GM21515 (cell line): ENCODE measurements around the gene HNRNPL.
"Not testable (repeated sequence)": the region's sequence is repeated elsewhere in the genome, so short reads cannot be mapped to it uniquely, and the experiment has no call there.

ENCODE experiments used
- ATAC-seq: cut with Tn5 transposase; IDR thresholded peaks from one replicate; pipeline ENCODE4 v1.9.1; 2021; ENCODE audit not compliant: unreplicated experiment

Gene HNRNPL

DNA sequence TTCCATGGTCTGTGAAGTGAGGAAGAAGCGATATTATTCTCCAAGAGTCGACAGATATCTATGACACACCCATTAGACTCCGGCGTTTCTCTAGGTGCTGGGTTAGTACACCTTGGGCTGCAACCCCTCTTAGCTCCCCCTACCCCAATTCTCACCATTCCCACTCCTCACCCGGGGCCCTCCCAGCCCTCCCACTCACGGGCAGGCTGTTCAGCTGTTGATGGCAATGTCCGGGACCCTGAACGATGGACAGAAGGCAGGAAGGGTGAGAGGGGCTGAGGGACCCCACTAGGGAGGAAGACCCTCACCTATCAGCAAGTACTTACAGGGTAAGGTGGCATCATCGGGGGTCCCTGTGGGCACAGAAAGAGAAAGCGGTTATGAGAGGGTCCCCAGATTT lies 46.2 kb downstream of the HNRNPL start:
- no peak for ATAC-seq

DNA sequence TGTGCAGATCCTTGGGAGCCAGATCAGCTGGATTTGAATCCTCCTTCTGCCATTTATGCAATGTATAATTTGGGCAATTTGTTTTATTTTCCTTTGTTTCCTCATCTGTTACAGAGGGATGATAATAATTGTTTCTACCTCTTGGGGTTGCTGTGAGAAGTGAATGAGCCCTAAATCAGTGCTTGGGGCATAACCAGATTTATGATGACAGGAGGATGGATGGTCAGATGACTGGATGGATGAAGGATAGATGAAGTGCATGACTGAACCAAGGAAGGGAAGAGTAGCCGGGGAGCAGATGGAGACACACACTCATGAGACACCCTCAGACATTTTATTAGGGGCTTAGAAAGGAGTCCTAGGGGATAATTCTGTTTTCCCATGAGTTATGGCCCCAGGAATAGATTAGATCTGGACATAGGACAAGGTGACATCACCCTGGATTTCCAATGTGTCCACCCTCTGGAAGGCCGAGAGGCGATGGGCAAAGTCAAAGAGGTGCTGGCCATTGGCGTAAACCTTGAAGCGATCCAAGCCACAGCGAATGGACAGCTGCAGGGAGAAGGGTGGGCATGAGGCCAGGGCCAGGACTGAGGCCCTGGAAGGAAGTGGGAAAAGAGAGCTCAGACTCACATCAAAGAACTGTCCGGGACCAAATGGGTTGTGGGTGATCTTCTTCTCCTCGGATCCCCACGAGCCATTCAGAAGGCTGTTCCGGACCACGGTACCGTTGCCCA lies 48.3 kb downstream of the HNRNPL start:
- ATAC-seq = no peak

DNA sequence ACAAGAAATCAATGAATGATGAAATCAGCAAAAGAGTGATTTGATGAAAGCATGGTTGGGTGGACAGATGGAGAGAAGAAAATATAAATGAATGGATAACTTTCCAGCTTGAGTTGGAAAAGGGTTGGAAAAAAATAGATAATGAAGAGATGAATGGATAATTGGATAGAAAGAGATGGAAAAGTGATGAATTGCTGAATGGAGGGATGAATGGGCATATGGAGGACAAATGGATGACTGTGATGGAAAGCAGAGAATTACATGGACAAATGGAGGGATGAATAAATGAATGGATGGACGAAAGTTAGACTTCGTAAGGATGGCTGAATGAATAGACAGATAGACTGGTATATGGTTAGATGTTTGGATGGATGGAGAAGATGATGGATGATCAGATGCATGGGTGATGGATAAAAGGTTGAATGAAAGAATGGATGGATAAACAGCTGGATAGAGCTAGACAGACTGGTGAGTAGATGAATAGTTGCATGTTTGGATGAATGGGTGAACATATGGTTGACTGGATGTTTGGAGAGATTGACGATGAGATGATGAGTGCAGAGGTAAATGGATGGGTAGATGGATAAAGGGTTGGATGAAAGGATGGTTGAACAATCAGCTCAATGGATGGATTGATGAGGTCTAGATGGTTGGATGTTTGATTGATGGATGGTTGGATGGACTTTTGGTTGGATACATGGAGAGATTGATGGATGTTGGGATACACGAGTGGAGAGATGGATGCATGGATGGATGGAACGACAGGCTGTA lies 49.0 kb downstream of the HNRNPL start:
- no peak for ATAC-seq

DNA sequence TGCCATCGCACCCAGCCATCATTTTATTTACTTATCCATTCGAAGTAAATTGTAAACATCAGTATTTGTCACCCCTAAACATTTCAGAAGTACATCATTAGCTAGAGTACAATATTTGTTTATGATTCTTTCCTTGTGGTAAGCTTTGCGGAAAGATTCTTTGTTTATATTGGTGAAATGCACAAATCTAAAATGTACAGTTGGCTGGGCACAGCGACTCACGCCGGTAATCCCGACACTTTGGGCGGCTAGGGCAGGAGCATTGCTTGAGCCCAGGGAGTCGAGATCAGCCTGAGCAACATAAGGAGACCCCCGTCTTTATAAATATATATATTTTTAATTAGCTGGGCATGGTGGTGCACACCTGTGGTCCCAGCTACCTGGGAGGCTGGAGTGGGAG lies 50.7 kb downstream of the HNRNPL start:
- ATAC-seq = no peak

DNA sequence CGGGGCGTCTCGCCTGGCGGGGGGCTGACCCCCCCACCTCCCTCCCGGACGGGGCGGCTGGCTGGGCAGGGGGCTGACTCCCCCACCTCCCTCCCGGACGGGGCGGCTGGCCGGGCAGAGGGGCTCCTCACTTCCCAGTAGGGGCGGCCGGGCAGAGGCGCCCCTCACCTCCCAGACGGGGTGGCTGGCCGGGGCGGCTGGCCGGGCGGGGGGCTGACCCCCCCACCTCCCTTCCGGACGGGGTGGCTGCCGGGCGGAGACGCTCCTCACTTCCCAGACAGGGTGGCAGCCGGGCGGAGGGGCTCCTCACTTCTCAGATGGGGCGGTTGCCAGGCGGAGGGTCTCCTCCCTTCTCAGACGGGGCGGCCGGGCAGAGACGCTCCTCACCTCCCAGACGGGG lies 52.0 kb downstream of the HNRNPL start:
- not testable (repeated sequence) for ATAC-seq

DNA sequence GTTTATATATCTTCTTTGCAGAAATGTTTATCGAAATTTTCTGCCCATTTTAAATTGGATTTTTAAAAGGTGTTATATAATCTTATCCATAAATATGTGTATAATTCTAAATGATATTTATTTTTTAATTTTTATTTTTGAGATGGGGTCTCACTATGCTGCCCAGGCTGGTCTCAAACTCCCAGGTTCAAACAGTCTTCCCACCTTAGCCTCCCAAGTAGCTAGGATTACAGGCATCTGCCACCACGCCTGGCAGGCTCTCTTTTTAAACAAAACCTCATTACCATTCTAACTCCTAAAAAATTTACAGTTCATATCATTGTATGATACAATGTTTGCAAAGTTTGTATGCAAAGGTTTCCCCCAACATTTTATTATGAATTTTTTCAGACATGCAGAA lies 53.6 kb downstream of the HNRNPL start:
- ATAC-seq = no peak

DNA sequence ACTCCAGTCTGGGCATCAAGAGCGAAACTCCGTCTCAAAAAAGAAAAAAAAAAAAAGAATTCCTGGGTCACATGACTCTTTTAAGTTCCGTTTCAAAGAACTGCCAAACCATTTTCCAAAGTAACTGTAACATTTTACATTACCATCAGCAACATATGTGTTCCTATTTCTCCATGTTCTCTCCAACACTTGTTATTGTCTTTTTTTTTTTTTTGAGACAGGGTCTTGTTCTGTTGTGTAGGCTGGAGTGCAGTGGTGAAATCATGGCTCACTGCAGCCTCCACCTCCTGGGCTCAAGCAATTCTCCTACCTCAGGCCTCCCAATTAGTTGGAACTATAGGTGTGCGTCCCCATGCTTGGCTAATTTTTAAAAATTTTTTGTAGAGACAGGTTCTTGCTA lies 54.2 kb downstream of the HNRNPL start:
- ATAC-seq = no peak

DNA sequence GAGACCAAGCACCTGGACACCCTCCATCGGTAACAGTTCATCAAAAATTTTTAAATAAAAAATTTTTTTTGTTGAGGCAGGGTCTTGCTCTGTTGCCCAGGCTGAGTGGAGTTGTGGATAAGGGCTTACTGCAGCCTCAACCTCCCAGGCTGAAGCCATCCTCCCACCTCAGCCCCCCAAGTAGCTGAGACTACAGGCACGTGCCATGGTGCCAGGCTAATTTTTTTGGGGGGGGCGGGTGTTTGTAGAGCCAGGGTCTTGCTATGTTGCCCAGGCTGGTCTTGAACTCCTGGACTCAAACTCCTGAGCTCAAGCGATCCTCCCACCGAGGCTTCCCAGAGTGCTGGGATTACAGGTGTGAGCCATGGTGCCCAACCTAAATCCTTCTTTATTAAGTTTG lies 56.1 kb downstream of the HNRNPL start:
- no peak for ATAC-seq

DNA sequence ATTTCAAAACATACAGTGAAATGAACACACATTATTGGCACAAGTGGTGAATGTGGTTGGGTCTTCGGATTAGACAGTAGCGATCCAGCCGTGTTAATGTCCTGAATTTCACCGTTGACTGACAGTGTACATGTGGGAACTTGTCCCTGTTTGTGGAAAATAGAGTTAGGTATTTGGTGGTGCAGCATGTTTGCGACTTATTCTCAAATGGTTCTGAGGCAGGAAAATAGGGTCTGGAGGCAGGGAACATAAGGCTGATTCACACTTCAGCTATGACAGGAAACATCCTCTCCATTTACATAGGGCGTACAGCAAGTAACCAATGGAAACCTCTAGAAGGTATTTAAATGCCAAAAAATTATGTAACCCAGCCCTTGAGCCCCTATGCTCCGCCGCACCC lies 56.6 kb downstream of the HNRNPL start:
- ATAC-seq = no peak

DNA sequence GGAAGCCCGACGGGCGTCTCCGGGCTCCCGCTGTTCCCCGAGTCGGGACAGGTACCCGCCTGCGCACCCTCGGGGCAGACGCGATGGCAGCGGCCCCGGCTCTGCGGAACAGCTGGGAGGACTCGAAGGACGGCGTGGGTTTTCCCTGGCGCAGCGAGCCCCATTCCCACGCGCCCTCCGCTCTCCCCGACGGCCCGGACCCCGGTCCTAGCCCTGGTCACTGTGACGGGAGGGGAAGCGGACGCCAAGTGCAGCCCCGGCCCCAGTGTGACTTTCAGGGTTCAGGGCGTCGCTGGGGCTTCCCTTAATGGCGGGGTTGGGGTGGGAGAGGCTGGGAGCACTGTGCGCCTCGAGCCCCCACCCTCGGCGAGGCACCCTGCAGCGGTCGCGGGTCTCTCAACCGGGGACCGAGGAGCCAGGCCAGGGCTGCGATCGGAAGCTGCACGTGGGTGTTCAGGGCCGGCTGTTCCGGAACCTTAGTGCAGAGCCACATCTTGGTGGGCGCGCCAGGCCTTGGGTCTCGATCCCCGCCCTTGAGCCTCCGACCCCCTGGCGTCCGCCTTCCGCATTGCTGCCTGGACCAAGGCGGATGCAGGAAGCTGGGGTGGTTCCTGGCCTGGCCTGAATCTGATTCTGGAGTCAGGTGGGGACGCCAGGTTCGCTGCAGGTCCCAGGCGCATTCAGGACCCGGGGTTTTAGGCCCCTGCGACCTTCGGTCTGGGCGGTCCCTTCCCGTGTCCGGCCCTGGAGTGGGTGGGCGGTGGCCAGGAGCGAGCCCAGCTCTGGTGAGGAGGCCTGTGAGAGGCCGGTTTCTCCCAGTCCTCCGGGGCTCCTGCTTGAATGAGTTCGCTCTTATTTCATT lies 57.3 kb downstream of the HNRNPL start:
- no peak for ATAC-seq

DNA sequence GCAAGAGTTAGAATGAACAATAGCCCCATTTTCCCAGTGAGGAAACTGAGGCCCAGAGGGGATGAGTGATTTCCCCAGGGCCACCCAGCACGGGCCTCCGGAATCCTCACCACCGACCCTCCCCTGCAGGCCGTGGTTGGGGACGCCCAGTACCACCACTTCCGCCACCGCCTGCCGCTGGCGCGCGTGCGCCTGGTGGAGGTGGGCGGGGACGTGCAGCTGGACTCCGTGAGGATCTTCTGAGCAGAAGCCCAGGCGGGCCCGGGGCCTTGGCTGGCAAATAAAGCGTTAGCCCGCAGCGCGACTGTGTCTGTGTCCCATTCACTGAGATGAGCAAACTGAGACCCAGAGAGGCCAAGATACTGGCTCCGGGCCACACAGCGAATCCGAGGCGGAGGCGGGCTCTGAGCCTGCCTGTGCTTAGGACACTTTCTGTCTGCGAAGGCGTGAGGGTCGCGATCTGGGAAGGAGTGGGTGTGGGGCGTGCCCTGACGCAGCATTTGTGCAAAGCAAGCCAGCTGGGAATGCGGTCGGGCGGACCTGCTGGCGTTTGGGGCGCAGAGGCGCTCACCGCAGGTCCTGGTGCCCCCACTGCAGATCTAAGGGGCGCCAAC lies 58.2 kb downstream of the HNRNPL start:
- peak; percentile 57 for ATAC-seq

DNA sequence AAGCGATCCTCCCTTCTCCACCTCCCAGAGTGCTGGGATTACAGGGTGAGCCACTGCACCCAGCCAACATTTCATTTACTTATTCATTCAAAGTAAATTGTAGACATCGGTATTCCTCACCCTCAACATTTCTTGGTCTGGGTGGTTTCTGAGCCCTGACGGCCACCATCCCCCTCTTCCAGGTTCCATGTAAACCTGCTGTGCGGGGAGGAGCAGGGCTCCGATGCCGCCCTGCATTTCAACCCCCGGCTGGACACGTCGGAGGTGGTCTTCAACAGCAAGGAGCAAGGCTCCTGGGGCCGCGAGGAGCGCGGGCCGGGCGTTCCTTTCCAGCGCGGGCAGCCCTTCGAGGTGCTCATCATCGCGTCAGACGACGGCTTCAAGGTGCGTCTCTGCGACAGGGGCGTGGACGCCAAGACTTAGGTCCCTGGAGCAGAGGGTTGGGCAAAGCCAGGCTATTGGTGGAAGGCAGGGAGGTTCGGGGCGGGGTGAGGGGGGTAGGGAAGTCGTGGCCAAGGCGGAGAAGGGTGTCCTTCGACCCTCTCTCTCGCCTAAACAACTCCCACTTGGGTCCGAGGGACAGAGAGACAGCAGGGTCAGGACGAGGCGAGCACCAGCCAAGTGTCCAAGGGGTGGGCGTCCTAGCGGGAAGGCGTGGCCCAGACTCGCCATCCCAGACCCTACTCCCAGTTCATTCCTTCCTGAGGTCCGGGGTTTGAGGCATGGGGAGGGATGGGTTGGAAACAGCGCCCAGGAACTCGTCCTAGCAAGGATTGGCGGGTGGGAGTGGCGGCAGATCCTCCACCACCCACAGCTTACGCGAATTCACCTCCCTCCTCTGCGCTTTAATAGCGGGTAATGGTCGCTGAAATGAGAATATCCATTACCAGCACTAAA lies 59.0 kb downstream of the HNRNPL start:
- ATAC-seq = not testable (repeated sequence)

DNA sequence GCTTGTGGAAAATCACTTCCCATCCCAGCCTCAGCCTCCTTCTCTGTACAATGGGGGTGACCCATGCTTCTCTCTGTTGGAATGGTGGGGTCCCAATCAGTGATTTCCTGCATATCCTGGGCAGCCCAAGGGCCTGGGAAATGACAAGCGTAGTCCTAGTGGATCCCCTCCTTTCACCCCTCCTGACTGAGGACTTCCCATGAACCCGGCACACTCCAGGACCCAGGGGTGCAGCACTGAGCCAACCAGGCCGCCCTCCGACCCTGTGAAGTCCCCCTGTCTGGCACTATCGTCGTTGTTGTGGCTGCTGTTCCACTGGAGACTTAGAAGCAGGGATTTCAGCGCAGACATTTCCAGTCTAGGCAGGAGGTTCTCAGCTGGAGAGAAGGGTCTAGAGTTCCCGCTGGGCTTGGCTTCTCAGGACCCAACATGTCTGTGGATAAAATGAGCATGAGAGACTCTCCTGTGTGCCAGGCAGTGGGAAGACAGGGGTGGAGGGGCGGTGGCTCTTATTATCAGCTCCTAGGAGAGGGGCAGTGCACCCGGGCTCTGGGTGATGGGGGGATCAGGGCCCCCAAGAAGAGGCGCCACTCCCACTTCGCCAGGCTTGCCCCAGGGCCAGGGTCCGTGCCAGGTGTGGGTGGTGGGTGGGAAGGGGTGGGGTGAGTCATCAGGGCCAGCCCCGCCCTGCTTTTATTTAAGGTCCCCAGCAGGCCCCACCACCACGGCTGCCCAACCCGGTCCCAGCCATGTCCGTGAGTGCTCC lies 61.1 kb downstream of the HNRNPL start, which contains the start of gene LGALS7B:
TSS of gene LGALS7B (plus strand) at position 723 of the 766 bp plus-strand sequence. CDS start at position 750, 27 bp downstream.
- ATAC-seq = no peak

DNA sequence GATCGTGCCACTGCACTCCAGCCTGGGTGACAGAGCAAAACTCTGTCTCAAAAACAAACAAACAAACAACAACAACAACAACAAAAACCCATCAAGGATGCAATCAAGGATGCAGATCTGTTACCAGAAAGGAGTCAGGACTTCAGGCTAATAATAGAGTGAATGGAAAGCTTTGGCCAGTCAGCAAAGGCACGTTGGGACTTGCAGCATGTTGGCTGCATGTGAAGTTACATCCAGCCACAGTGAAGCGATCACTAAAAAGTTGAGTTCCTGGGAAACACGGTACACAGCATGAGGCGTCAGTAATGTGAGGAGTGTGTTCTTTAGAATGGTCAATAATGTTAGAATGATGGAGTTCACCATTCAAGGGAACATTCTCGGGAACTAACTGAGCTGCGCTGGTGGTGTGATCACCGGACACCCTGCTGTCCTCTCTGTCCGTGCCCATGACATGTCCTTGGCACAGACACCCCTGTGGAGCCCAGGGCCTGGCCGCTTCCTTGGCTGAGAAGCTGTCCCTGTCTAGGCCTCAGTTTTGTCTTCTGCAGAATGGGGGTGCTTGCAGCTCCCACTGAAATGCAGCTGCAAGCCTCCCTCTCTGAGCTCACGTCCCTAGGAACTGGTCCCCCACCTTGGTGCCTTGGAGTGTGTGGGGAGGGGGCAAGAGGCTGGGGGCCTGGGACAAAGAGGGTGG lies 63.1 kb downstream of the HNRNPL start:
- ATAC-seq = no peak
